Nephron progenitor cell (in vitro differentiated cells): ENCODE data around the gene CLEC18B.
A peak's percentile ranks its signal among the peaks of the same experiment; 100 is the strongest.
"Not testable (repeated sequence)": the region's sequence is repeated elsewhere in the genome, so short reads cannot be mapped to it uniquely, and the experiment has no call there.

Experiments used
- DNase-seq: peaks from one replicate; pipeline ENCODE4 v3.0.0; 2021
- H3K27ac Mint-ChIP-seq: 2 replicates; pipeline ENCODE4 v1.8.0; 2021; ENCODE audit warnings: mild to moderate bottlenecking, moderate library complexity, mixed read lengths
- H3K27me3 Mint-ChIP-seq: 2 replicates; pipeline ENCODE4 v1.8.0; 2021; ENCODE audit warnings: mild to moderate bottlenecking, low read depth, mixed read lengths; ENCODE audit not compliant: poor library complexity
- H3K36me3 Mint-ChIP-seq: 2 replicates; pipeline ENCODE4 v1.8.0; 2021; ENCODE audit warnings: low read depth, mixed read lengths
- H3K4me1 Mint-ChIP-seq: 2 replicates; pipeline ENCODE4 v1.8.0; 2021; ENCODE audit warnings: mixed read lengths
- H3K4me3 Mint-ChIP-seq: 2 replicates; pipeline ENCODE4 v1.8.0; 2021; ENCODE audit warnings: mild to moderate bottlenecking, moderate library complexity, mixed read lengths
- H3K9me3 Mint-ChIP-seq: 2 replicates; pipeline ENCODE4 v1.8.0; 2021; ENCODE audit warnings: mild to moderate bottlenecking, moderate library complexity, mixed read lengths
- CTCF ChIP-seq: fragments of 200-600 bp; sonication (generic); IDR thresholded peaks from 2 replicates; pipeline ENCODE4 v1.5.0; 2021; ENCODE audit warnings: antibody characterized with exemption

The CLEC18B gene

GRCh38 chr16:74449470-74449869 lies 28.2 kb upstream of the CLEC18B start:
- Mint-ChIP-seq H3K4me1 (peaks cover 9% of the 10 kb centered on the region), H3K4me3 (no peak overlapping the region), H3K36me3 (peaks cover 59% of the 10 kb centered on the region), H3K27ac (peak overlapping the region; percentile 27), H3K27me3 (no peaks in the 10 kb centered on the region), H3K9me3 (no peaks in the 10 kb centered on the region)
- no peak for DNase-seq
- no peak for TF ChIP-seq CTCF

- no peak for DNase-seq
- no peak for TF ChIP-seq CTCF
- Mint-ChIP-seq H3K4me1 (peaks cover 9% of the 10 kb centered on the region), H3K27me3 (no peaks in the 10 kb centered on the region), H3K27ac (peak overlapping the region; percentile 27), H3K9me3 (no peaks in the 10 kb centered on the region), H3K4me3 (no peak overlapping the region), H3K36me3 (peaks cover 59% of the 10 kb centered on the region)
These were observed 27.7 kb upstream of the CLEC18B start for GRCh38 chr16:74448990-74449389.

GRCh38 chr16:74447578-74447977 lies 26.3 kb upstream of the CLEC18B start:
- DNase-seq: no peak
- Mint-ChIP-seq H3K36me3 (peaks cover 52% of the 10 kb centered on the region), H3K27ac (no peak overlapping the region), H3K27me3 (no peaks in the 10 kb centered on the region), H3K4me1 (peaks cover 7% of the 10 kb centered on the region), H3K4me3 (no peak overlapping the region), H3K9me3 (no peaks in the 10 kb centered on the region)
- no peak for TF ChIP-seq CTCF

GRCh38 chr16:74446866-74447265 lies 25.6 kb upstream of the CLEC18B start:
- no peaks in the 10 kb centered on the region for H3K27me3 Mint-ChIP-seq
- no peak overlapping the region for H3K27ac Mint-ChIP-seq
- no peaks in the 10 kb centered on the region for H3K4me1 Mint-ChIP-seq
- no peak for TF ChIP-seq CTCF
- peaks cover 51% of the 10 kb centered on the region for H3K36me3 Mint-ChIP-seq
- no peaks in the 10 kb centered on the region for H3K9me3 Mint-ChIP-seq
- H3K4me3 Mint-ChIP-seq: no peak overlapping the region
- no peak for DNase-seq

- not testable (repeated sequence) for H3K4me3 Mint-ChIP-seq, DNase-seq, H3K27ac Mint-ChIP-seq, H3K27me3 Mint-ChIP-seq, H3K9me3 Mint-ChIP-seq, H3K4me1 Mint-ChIP-seq
- peaks cover 54% of the 10 kb centered on the region for H3K36me3 Mint-ChIP-seq
These were observed 22.5 kb upstream of the CLEC18B start for GRCh38 chr16:74443624-74444346.

- no peak for TF ChIP-seq CTCF
- no peak for DNase-seq
- no peak overlapping the region for H3K4me3 Mint-ChIP-seq
- H3K9me3 Mint-ChIP-seq: peaks cover 27% of the 10 kb centered on the region
- H3K4me1 Mint-ChIP-seq: no peaks in the 10 kb centered on the region
- peaks cover 2% of the 10 kb centered on the region for H3K27me3 Mint-ChIP-seq
- no peak overlapping the region for H3K27ac Mint-ChIP-seq
- H3K36me3 Mint-ChIP-seq: peaks cover 59% of the 10 kb centered on the region
These were observed 18.4 kb upstream of the CLEC18B start for GRCh38 chr16:74439685-74440084.
